Measurements from ENCODE around the gene FAM13A.

- TF ChIP-seq ZNF274 (IDR thresholded peaks at IDR 0.05; ENCODE audit: insufficient read depth, insufficient read length): no peak
- no peak for TF ChIP-seq E4F1 (IDR thresholded peaks at IDR 0.05; ENCODE audit: borderline replicate concordance, partially characterized antibody)
- TF ChIP-seq POLR2AphosphoS5 (IDR thresholded peaks at IDR 0.05; ENCODE audit: low read length): no peak
- no peak for TF ChIP-seq SRF (IDR thresholded peaks at IDR 0.05; ENCODE audit: low read depth in 2 of 2, low read length in 2 of 2)
- TF ChIP-seq RBBP5 (conservative IDR thresholded peaks at IDR 0.05): no peak
Observed at GRCh38 chr4:88757067-88757466, 299.9 kb downstream of the FAM13A start.

Measured in GM12878 (cell line).